SJCRH30 (cell line): ENCODE data around the gene NMNAT2. TPM values are rescaled to one million over a fixed set of nuclear protein-coding genes. Genes with fewer than 3 reads are reported as not detected.
A peak's percentile ranks its signal among the peaks of the same experiment; 100 is the strongest.
"Not testable (repeated sequence)": the region's sequence is repeated elsewhere in the genome, so short reads cannot be mapped to it uniquely, and the experiment has no call there.

Experiments
- DNase-seq, 2 experiments: peaks; one replicate each; pipeline ENCODE4 v3.0.0-alpha.2; 2015 to 2020
- H3K27ac ChIP-seq: fragments of 250-450 bp; sonication (Bioruptor Pico); 2 replicates; pipeline ENCODE4 v1.5.1; 2020; ENCODE audit warnings: mild to moderate bottlenecking, moderate library complexity
- H3K27me3 ChIP-seq: fragments of 250-450 bp; sonication (Bioruptor Pico); 2 replicates; pipeline ENCODE4 v1.5.1; 2020; ENCODE audit warnings: mild to moderate bottlenecking, moderate library complexity
- H3K36me3 ChIP-seq: fragments of 250-450 bp; sonication (Bioruptor Pico); 2 replicates; pipeline ENCODE4 v1.5.1; 2020; ENCODE audit warnings: mild to moderate bottlenecking, moderate library complexity
- H3K4me1 ChIP-seq: fragments of 250-450 bp; sonication (Bioruptor Pico); 2 replicates; pipeline ENCODE4 v1.5.1; 2020; ENCODE audit warnings: mild to moderate bottlenecking, moderate library complexity
- H3K4me3 ChIP-seq: fragments of 250-450 bp; sonication (Bioruptor Pico); 2 replicates; pipeline ENCODE4 v1.5.1; 2020; ENCODE audit warnings: mild to moderate bottlenecking, moderate library complexity
- H3K9me3 ChIP-seq: fragments of 250-450 bp; sonication (Bioruptor Pico); replicated peaks from 2 replicates; pipeline ENCODE4 v1.5.1; 2020; ENCODE audit warnings: mild to moderate bottlenecking, moderate library complexity
- total RNA-seq: library from RNA; depleted of rRNA; stranded (reverse); fragments of >200 nt; shearing (Covaris generic); gene quantifications from 2 replicates; pipeline ENCODE4 v1.2.3, GENCODE V29; 2014

NMNAT2 gene
- total RNA-seq, 1 experiment from 2014 or later = not detected

GRCh38 chr1:183246436-183246835 is 171.7 kb downstream of the NMNAT2 start:
- Histone ChIP-seq H3K4me3 (no peak overlapping the region), H3K27me3 (no peaks in the 10 kb centered on the region), H3K4me1 (peaks cover 12% of the 10 kb centered on the region), H3K36me3 (no peaks in the 10 kb centered on the region), H3K9me3 (no peaks in the 10 kb centered on the region), H3K27ac (no peak overlapping the region)
- DNase-seq = no peak

GRCh38 chr1:183245357-183245756 is 172.8 kb downstream of the NMNAT2 start:
- H3K27ac ChIP-seq = no peak overlapping the region
- no peak for DNase-seq
- no peaks in the 10 kb centered on the region for H3K27me3 ChIP-seq
- H3K4me1 ChIP-seq = peaks cover 12% of the 10 kb centered on the region
- H3K4me3 ChIP-seq = no peak overlapping the region
- no peaks in the 10 kb centered on the region for H3K9me3 ChIP-seq
- no peaks in the 10 kb centered on the region for H3K36me3 ChIP-seq

- H3K4me1 ChIP-seq = peaks cover 5% of the 10 kb centered on the region; the same call in 1 of the 2 replicates
- no peak overlapping the region for H3K4me3 ChIP-seq
- peak; percentile 15 to 21 for DNase-seq
- H3K9me3 ChIP-seq = no peaks in the 10 kb centered on the region
- no peak overlapping the region for H3K27ac ChIP-seq
- no peaks in the 10 kb centered on the region for H3K27me3 ChIP-seq
- no peaks in the 10 kb centered on the region for H3K36me3 ChIP-seq
These were observed 173.7 kb downstream of the NMNAT2 start for GRCh38 chr1:183244466-183244865.

GRCh38 chr1:183243161-183244050 is 174.8 kb downstream of the NMNAT2 start:
- H3K27ac ChIP-seq = no peak overlapping the region
- H3K4me3 ChIP-seq = no peak overlapping the region
- no peaks in the 10 kb centered on the region for H3K36me3 ChIP-seq
- no peak for DNase-seq
- H3K27me3 ChIP-seq = no peaks in the 10 kb centered on the region
- H3K4me1 ChIP-seq = no peaks in the 10 kb centered on the region
- no peaks in the 10 kb centered on the region for H3K9me3 ChIP-seq

- H3K27me3 ChIP-seq = no peaks in the 10 kb centered on the region
- no peaks in the 10 kb centered on the region for H3K9me3 ChIP-seq
- no peaks in the 10 kb centered on the region for H3K4me1 ChIP-seq
- no peak for DNase-seq
- H3K36me3 ChIP-seq = no peaks in the 10 kb centered on the region
- no peak overlapping the region for H3K27ac ChIP-seq
- no peak overlapping the region for H3K4me3 ChIP-seq
These were observed 175.6 kb downstream of the NMNAT2 start for GRCh38 chr1:183242556-183242955.

GRCh38 chr1:183241471-183241870 is 176.7 kb downstream of the NMNAT2 start:
- H3K27ac ChIP-seq = no peak overlapping the region

GRCh38 chr1:183240853-183241252 is 177.3 kb downstream of the NMNAT2 start:
- H3K36me3 ChIP-seq, H3K4me3 ChIP-seq, H3K4me1 ChIP-seq, H3K27ac ChIP-seq, H3K9me3 ChIP-seq, H3K27me3 ChIP-seq, DNase-seq: not testable (repeated sequence)

More at GRCh38 chr1:183241471-183241870, 176.7 kb downstream of the NMNAT2 start:
- Histone ChIP-seq H3K36me3 (no peaks in the 10 kb centered on the region), H3K4me1 (no peaks in the 10 kb centered on the region), H3K4me3 (no peak overlapping the region), H3K27me3 (no peaks in the 10 kb centered on the region), H3K9me3 (no peaks in the 10 kb centered on the region)
- no peak for DNase-seq

- no peaks in the 10 kb centered on the region for H3K36me3 ChIP-seq
- H3K4me3 ChIP-seq = no peak overlapping the region
- H3K27me3 ChIP-seq = no peaks in the 10 kb centered on the region
- H3K9me3 ChIP-seq = no peaks in the 10 kb centered on the region
- peaks cover 1% of the 10 kb centered on the region; the same call in 1 of the 2 replicates for H3K4me1 ChIP-seq
- no peak overlapping the region for H3K27ac ChIP-seq
- no peak for DNase-seq
These were observed 177.7 kb downstream of the NMNAT2 start for GRCh38 chr1:183240526-183240825.

- H3K4me3 ChIP-seq = no peak overlapping the region
- no peak for DNase-seq
- H3K27ac ChIP-seq = no peak overlapping the region
- no peaks in the 10 kb centered on the region for H3K36me3 ChIP-seq
- peaks cover 5% of the 10 kb centered on the region; the same call in 1 of the 2 replicates for H3K4me1 ChIP-seq
- no peaks in the 10 kb centered on the region for H3K27me3 ChIP-seq
- no peaks in the 10 kb centered on the region for H3K9me3 ChIP-seq
These were observed 178.2 kb downstream of the NMNAT2 start for GRCh38 chr1:183239793-183240525.

- Histone ChIP-seq H3K27me3 (no peaks in the 10 kb centered on the region), H3K9me3 (no peaks in the 10 kb centered on the region), H3K4me1 (peaks cover 6% of the 10 kb centered on the region; the same call in 1 of the 2 replicates), H3K4me3 (no peak overlapping the region), H3K36me3 (no peaks in the 10 kb centered on the region), H3K27ac (no peak overlapping the region)
- no peak for DNase-seq
These were observed 178.9 kb downstream of the NMNAT2 start for GRCh38 chr1:183239220-183239742.

- H3K9me3 ChIP-seq = no peaks in the 10 kb centered on the region
- no peak for DNase-seq
These were observed 180.1 kb downstream of the NMNAT2 start for GRCh38 chr1:183238071-183238470.

GRCh38 chr1:183237046-183237445 is 181.1 kb downstream of the NMNAT2 start:
- Histone ChIP-seq H3K4me1 (peaks cover 8% of the 10 kb centered on the region; the same call in 1 of the 2 replicates), H3K36me3 (no peaks in the 10 kb centered on the region), H3K9me3 (no peaks in the 10 kb centered on the region), H3K27ac (no peak overlapping the region), H3K4me3 (no peak overlapping the region), H3K27me3 (no peaks in the 10 kb centered on the region)
- no peak for DNase-seq

More at GRCh38 chr1:183238071-183238470, 180.1 kb downstream of the NMNAT2 start:
- no peaks in the 10 kb centered on the region for H3K36me3 ChIP-seq
- H3K4me1 ChIP-seq = peaks cover 8% of the 10 kb centered on the region; the same call in 1 of the 2 replicates
- H3K27ac ChIP-seq = no peak overlapping the region
- no peaks in the 10 kb centered on the region for H3K27me3 ChIP-seq
- no peak overlapping the region for H3K4me3 ChIP-seq

GRCh38 chr1:183236158-183236725 is 181.9 kb downstream of the NMNAT2 start:
- no peak for DNase-seq
- no peak overlapping the region for H3K4me3 ChIP-seq
- H3K36me3 ChIP-seq = no peaks in the 10 kb centered on the region
- peaks cover 8% of the 10 kb centered on the region; the same call in 1 of the 2 replicates for H3K4me1 ChIP-seq
- no peaks in the 10 kb centered on the region for H3K27me3 ChIP-seq
- no peak overlapping the region for H3K27ac ChIP-seq
- H3K9me3 ChIP-seq = no peaks in the 10 kb centered on the region

GRCh38 chr1:183235503-183235902 is 182.7 kb downstream of the NMNAT2 start:
- Histone ChIP-seq H3K9me3 (no peaks in the 10 kb centered on the region), H3K27ac (peak overlapping the region; percentile 68), H3K4me1 (peaks cover 8% of the 10 kb centered on the region; the same call in 1 of the 2 replicates), H3K4me3 (peak overlapping the region; percentile 56), H3K36me3 (no peaks in the 10 kb centered on the region), H3K27me3 (no peaks in the 10 kb centered on the region)
- peak; percentile 22 to 49 for DNase-seq
